GM12892 (cell line): ENCODE measurements around the gene TBC1D2B.

ENCODE experiments used
- POLR2A ChIP-seq: IDR thresholded peaks from 2 replicates; pipeline ENCODE4 v1.6.1; 2011; ENCODE audit warnings: low read depth, low read length, control low read depth
- POLR2AphosphoS5 ChIP-seq: IDR thresholded peaks from 2 replicates; pipeline ENCODE4 v1.6.1; 2011; ENCODE audit warnings: low read depth, low read length, control low read depth

GRCh38 chr15:78037328-78037727 lies 40.2 kb downstream of the TBC1D2B start:
- TF ChIP-seq POLR2A: no peak
- no peak for TF ChIP-seq POLR2AphosphoS5
